IMR-90 (cell line): Measurements from ENCODE around the gene TMA16. TPM values are rescaled to one million over a fixed set of nuclear protein-coding genes. Genes with fewer than 3 reads are reported as not detected.
A peak's percentile ranks its signal among the peaks of the same experiment; 100 is the strongest.

Source experiments
- ATAC-seq: fragments of 200-7000 bp; cut with Tn5 transposase; 2 replicates; pipeline ENCODE4 v1.9.1; 2020; ENCODE audit warnings: low read depth, mild to moderate bottlenecking, moderate library complexity
- BruUV-seq: library from RNA; stranded (reverse); fragments of 400-500 nt; replicated peaks from 2 replicates; lab custom pipeline; 2021; lab: Mats Ljungman, UMichigan
- CTCF ChIA-PET: fragments of 300-600 bp; formaldehyde crosslinking; extraction: SDS; loops from one replicate; lab custom pipeline; 2021; ENCODE audit warnings: antibody characterized with exemption; lab: Yijun Ruan, JAX
- POLR2A ChIA-PET: fragments of 300-600 bp; sonication (Branson Sonifier 250); formaldehyde crosslinking; loops from one replicate; lab custom pipeline; 2022; ENCODE audit warnings: antibody characterized with exemption; ENCODE audit not compliant: unreplicated experiment; lab: Charles Lee
- DNase-seq: peaks from one replicate; pipeline ENCODE4 v3.0.0; 2013
- H2AFZ ChIP-seq: replicated peaks from 2 replicates; pipeline ENCODE3; 2013; ENCODE audit warnings: low read length, mild to moderate bottlenecking; ENCODE audit not compliant: poor library complexity
- H2AK5ac ChIP-seq: 2 replicates; pipeline ENCODE4 v1.6.1; 2013; ENCODE audit warnings: low read depth, low read length, inconsistent platforms
- H2AK9ac ChIP-seq: replicated peaks from 2 replicates; pipeline ENCODE3; 2013; ENCODE audit warnings: mild to moderate bottlenecking, low read depth, low read length, moderate library complexity; ENCODE audit not compliant: poor library complexity
- H2BK120ac ChIP-seq: 2 replicates; pipeline ENCODE4 v1.6.1; 2013; ENCODE audit warnings: low read depth, low read length, inconsistent platforms
- H2BK15ac ChIP-seq: 3 replicates; pipeline ENCODE4 v1.6.1; 2013; ENCODE audit warnings: low read depth, low read length, inconsistent platforms
- H2BK20ac ChIP-seq: 2 replicates; pipeline ENCODE4 v1.6.1; 2013; ENCODE audit warnings: low read depth, mild to moderate bottlenecking, inconsistent platforms, low read length, moderate library complexity
- H2BK5ac ChIP-seq: 2 replicates; pipeline ENCODE4 v1.6.1; 2013; ENCODE audit warnings: mild to moderate bottlenecking, low read depth, low read length, inconsistent platforms; ENCODE audit not compliant: poor library complexity, severe bottlenecking
- H3K14ac ChIP-seq: replicated peaks from 2 replicates; pipeline ENCODE4 v1.6.1; 2013; ENCODE audit warnings: low read depth, low read length, inconsistent platforms
- H3K18ac ChIP-seq: 2 replicates; pipeline ENCODE4 v1.6.1; 2013; ENCODE audit warnings: low read depth, low read length, control low read depth
- H3K23ac ChIP-seq: 2 replicates; pipeline ENCODE4 v1.6.1; 2013; ENCODE audit warnings: low read depth, low read length, inconsistent platforms
- H3K27ac ChIP-seq: 2 replicates; pipeline ENCODE4 v1.5.1; 2013; ENCODE audit warnings: mild to moderate bottlenecking, control low read depth, low read length; ENCODE audit not compliant: insufficient read depth
- H3K27me3 ChIP-seq: 2 replicates; pipeline ENCODE4 v1.6.1; 2013; ENCODE audit warnings: low read length; ENCODE audit not compliant: control insufficient read depth, insufficient read depth
- H3K36me3 ChIP-seq: 2 replicates; pipeline ENCODE4 v1.6.1; 2013; ENCODE audit warnings: low read length, mixed read lengths; ENCODE audit not compliant: control insufficient read depth, insufficient read depth
- H3K4ac ChIP-seq: 2 replicates; pipeline ENCODE4 v1.6.1; 2013; ENCODE audit warnings: low read depth, low read length, inconsistent platforms
- H3K4me1 ChIP-seq: 2 replicates; pipeline ENCODE4 v1.6.1; 2013; ENCODE audit warnings: low read length, mixed read lengths; ENCODE audit not compliant: control insufficient read depth, insufficient read depth
- H3K4me2 ChIP-seq: 2 replicates; pipeline ENCODE4 v1.6.1; 2013; ENCODE audit warnings: low read depth, mild to moderate bottlenecking, control low read depth, low read length, moderate library complexity
- H3K4me3 ChIP-seq: 2 replicates; pipeline ENCODE4 v1.5.1; 2013; ENCODE audit warnings: low read depth, mild to moderate bottlenecking, control low read depth, low read length, moderate library complexity; ENCODE audit not compliant: insufficient read depth
- H3K56ac ChIP-seq: 2 replicates; pipeline ENCODE4 v1.6.1; 2013; ENCODE audit warnings: low read length, inconsistent platforms; ENCODE audit not compliant: insufficient read depth; ENCODE audit errors: extremely low read depth
- H3K79me1 ChIP-seq, 2 experiments: 2 replicates each; pipeline ENCODE4 v1.6.1; 2013; ENCODE audit warnings: low read length in 2 of 2, inconsistent platforms in 1 of 2, low read depth in 1 of 2
- H3K9ac ChIP-seq: 2 replicates; pipeline ENCODE4 v1.6.1; 2013; ENCODE audit warnings: low read depth, low read length, control low read depth
- H3K9me1 ChIP-seq: 2 replicates; pipeline ENCODE4 v1.6.1; 2013; ENCODE audit warnings: low read length, inconsistent platforms; ENCODE audit not compliant: insufficient read depth
- H3K9me3 ChIP-seq: 2 replicates; pipeline ENCODE4 v1.6.1; 2013; ENCODE audit warnings: low read length; ENCODE audit not compliant: control insufficient read depth, insufficient read depth
- H4K20me1 ChIP-seq: 2 replicates; pipeline ENCODE4 v1.6.1; 2013; ENCODE audit warnings: low read length, inconsistent platforms; ENCODE audit not compliant: insufficient read depth
- H4K5ac ChIP-seq: 2 replicates; pipeline ENCODE4 v1.6.1; 2013; ENCODE audit warnings: mild to moderate bottlenecking, low read depth, low read length, control low read depth
- H4K8ac ChIP-seq, 2 experiments: 2 replicates each; pipeline ENCODE4 v1.6.1; 2013; ENCODE audit warnings: low read depth in 2 of 2, low read length in 2 of 2, control low read depth in 1 of 2, inconsistent platforms in 1 of 2
- H4K91ac ChIP-seq: 2 replicates; pipeline ENCODE4 v1.6.1; 2013; ENCODE audit warnings: low read depth, low read length, inconsistent platforms; ENCODE audit not compliant: insufficient read depth
- CTCF ChIP-seq: conservative IDR thresholded peaks from 2 replicates; pipeline ENCODE4 v1.5.1; 2012; ENCODE audit warnings: mild to moderate bottlenecking, low read depth, low read length, improper control_type of control experiment
- RAD21 ChIP-seq: IDR thresholded peaks from 2 replicates; pipeline ENCODE4 v1.6.1; 2012; ENCODE audit warnings: low read length, improper control_type of control experiment
- RCOR1 ChIP-seq: IDR thresholded peaks from 2 replicates; pipeline ENCODE4 v1.6.1; 2012; ENCODE audit warnings: mild to moderate bottlenecking, low read length, improper control_type of control experiment; ENCODE audit not compliant: insufficient replicate concordance
- SMC3 ChIP-seq: fragments of 150-350 bp; IDR thresholded peaks from 2 replicates; pipeline ENCODE4 v1.6.1; 2016; ENCODE audit warnings: low read depth, mild to moderate bottlenecking, antibody characterized with exemption, low read length, moderate library complexity
- WGBS, 2 experiments: methylation state at CpG; one replicate each; pipeline versions ENCODE4 v1.1.5 to v1.1.7; 2013; ENCODE audit warnings: missing lambda C conversion rate in 2 of 2; ENCODE audit not compliant: insufficient read length in 1 of 2; ENCODE audit errors: extremely low coverage in 2 of 2; 5-methylcytosine and 5-hydroxymethylcytosine counted together
- dilution Hi-C: fragments of 300-500 bp; cut with HindIII; formaldehyde crosslinking; loops from one replicate; pipeline ENCODE4 v1.14.3; 2018; ENCODE audit warnings: low sequenced_read_pairs; ENCODE audit not compliant: unreplicated experiment
- in situ Hi-C: fragments of 300-500 bp; cut with MboI; formaldehyde crosslinking; loops from 3 replicates; pipeline ENCODE4 v1.14.3; 2019; ENCODE audit warnings: low sequenced_read_pairs, inconsistent platforms, mixed read lengths
- intact Hi-C: fragments of 100-400 bp; cut with micrococcal nuclease; formaldehyde crosslinking; loops from 2 replicates; pipeline ENCODE4 v1.10.0; 2022
- polyA plus RNA-seq, 3 experiments: library from polyadenylated mRNA; depleted of rRNA; stranded (reverse); fragments of >200 nt; gene quantifications; 2 replicates each; pipeline ENCODE4 v1.2.3, GENCODE V29; 2012; ENCODE audit warnings: low replicate concordance in 1 of 3
- total RNA-seq: library from RNA; depleted of rRNA; stranded (reverse); fragments of >200 nt; gene quantifications from 2 replicates; pipeline ENCODE4 v1.2.3, GENCODE V29; 2012

Gene TMA16
- total and polyA plus RNA-seq, 2 of the 4 experiments (the other 2 are of a cell fraction), result 9.3 to 19.8 TPM

DNA sequence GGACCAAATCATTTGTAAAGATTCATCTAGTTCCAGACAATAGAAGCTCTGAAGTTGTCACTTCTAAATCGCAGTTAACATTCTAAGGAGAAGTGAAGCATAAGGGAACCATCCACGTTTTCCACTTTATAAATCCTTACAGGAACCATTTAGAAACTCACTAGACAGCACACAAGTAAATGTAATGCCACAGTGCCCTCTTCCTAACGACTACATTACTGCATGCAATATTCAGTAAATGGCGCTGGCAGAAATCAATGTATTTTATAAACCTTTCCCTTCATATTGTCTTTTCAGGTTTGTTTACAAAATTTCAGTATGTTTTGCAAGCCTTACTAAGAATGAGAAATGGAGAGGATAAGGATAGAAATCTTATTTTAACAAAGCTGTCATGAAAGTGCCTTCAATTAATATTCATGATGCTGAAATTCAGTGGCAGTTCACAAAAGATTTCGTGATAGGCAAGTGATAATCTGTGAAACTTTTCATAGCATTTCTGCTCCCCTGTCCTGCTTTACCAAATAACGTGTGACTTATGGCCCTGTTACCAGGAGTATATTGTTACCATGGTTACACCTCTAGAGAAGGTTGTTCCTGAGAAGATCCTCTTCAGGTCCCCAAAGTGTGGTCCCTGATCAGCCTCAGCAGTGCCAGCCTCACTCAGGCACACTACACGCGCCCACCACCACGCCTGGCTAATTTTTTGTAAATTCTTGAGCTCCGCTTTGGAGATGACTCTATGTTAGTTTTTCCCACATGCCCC lies 54.2 kb downstream of the TMA16 start:
- BruUV-seq, result no TSS peak
- peak; percentile 69 for DNase-seq
- Histone ChIP-seq H2AK9ac (no peak overlapping the region), H3K27ac (no peak overlapping the region), H2BK120ac (no peak overlapping the region), H2AFZ (no peak overlapping the region), H4K8ac (no peak overlapping the region), H3K4ac (no peak overlapping the region), H3K23ac (no peak overlapping the region), H3K4me2 (no peak overlapping the region), H3K79me1 (no peaks in the 10 kb centered on the region), H3K18ac (no peak overlapping the region), H3K9me1 (no peaks in the 10 kb centered on the region), H2BK5ac (no peak overlapping the region), H3K14ac (no peak overlapping the region), H2BK20ac (no peak overlapping the region), H3K4me1 (no peaks in the 10 kb centered on the region), H3K27me3 (no peaks in the 10 kb centered on the region), H4K5ac (no peak overlapping the region), H2BK15ac (no peak overlapping the region), H3K9ac (no peak overlapping the region; the same call in 1 of the 2 replicates), H2AK5ac (no peak overlapping the region), H4K91ac (no peak overlapping the region), H3K9me3 (no peaks in the 10 kb centered on the region), H3K56ac (no peak overlapping the region), H3K36me3 (no peaks in the 10 kb centered on the region), H4K20me1 (no peaks in the 10 kb centered on the region), H3K4me3 (no peak overlapping the region)
- ATAC-seq, result peak; percentile 84
- in situ Hi-C loops (loop anchor here (10.0 to 25.0 kb wide), 2 partner anchors 436 to 1054 kb away; no protein-coding TSS in a partner anchor), intact Hi-C loops (loop anchor here (1.0 to 10.0 kb wide), 5 partner anchors 64 to 1051 kb away; partner anchors contain the start of genes NAF1 and NPY1R), dilution Hi-C loops (no loop called here)
- POLR2A ChIA-PET, result no interaction called here
- CTCF ChIA-PET, result interaction anchor here (0.7 to 5.6 kb wide), 14 partner anchors 10 to 1183 kb away, joined by 3 to 26 read pairs (median 4); partner anchors contain the start of gene TMA16
- peak; percentile 85 for TF ChIP-seq RAD21
- TF ChIP-seq RCOR1, result no peak
- TF ChIP-seq CTCF, result peak; percentile 87
- peak; percentile 76 for TF ChIP-seq SMC3
- no CpG with 5 or more reads among the region's 10 CpGs for WGBS, 2 experiments
